Right lobe of liver (tissue), 6 donors: Measurements from ENCODE around the gene HSPG2. TPM values are rescaled to one million over a fixed set of nuclear protein-coding genes. Genes with fewer than 3 reads are reported as not detected.

Source experiments
- ATAC-seq, 4 donors: fragments of 200-7000 bp; cut with Tn5 transposase; one replicate each; pipeline ENCODE4 v1.9.1; 2020; ENCODE audit warnings: mild to moderate bottlenecking in 4 of 4, moderate library complexity in 4 of 4
- DNase-seq, 3 donors: peaks; one replicate each; pipeline ENCODE4 v3.0.0-alpha.2; 2020
- H3K27ac ChIP-seq, 3 donors: fragments of 200-600 bp; one replicate each; pipeline ENCODE4 v1.8.0; 2022
- H3K27me3 ChIP-seq, 2 donors: fragments of 200-600 bp; one replicate each; pipeline ENCODE4 v1.8.0; 2022
- H3K36me3 ChIP-seq, 4 donors: fragments of 200-600 bp; sonication (generic) in 1 of 4; one replicate each; pipeline versions ENCODE4 v1.5.1 to v1.8.0; 2017 to 2022; ENCODE audit warnings: control low read depth in 1 of 4
- H3K4me1 ChIP-seq, 4 donors: fragments of 200-600 bp; sonication (generic) in 1 of 4; one replicate each; pipeline versions ENCODE4 v1.5.1 to v1.8.0; 2017 to 2022; ENCODE audit warnings: control low read depth in 1 of 4
- H3K4me3 ChIP-seq, 3 donors: fragments of 200-600 bp; one replicate each; pipeline ENCODE4 v1.8.0; 2022
- H3K9me3 ChIP-seq, 4 donors: fragments of 200-600 bp; sonication (generic) in 1 of 4; one replicate each; pipeline versions ENCODE4 v1.5.1 to v1.8.0; 2017 to 2022; ENCODE audit warnings: control low read depth in 1 of 4
- POLR2A ChIP-seq: fragments of 450-650 bp; IDR thresholded peaks from one replicate; pipeline ENCODE4 v1.6.1; 2017; ENCODE audit warnings: antibody characterized with exemption, mild to moderate bottlenecking
- WGBS: methylation state at CpG from one replicate; pipeline ENCODE4 v1.1.6; 2018; ENCODE audit warnings: low coverage, low lambda C conversion rate; ENCODE audit not compliant: insufficient coverage; ENCODE audit errors: missing lambda C conversion rate; 5-methylcytosine and 5-hydroxymethylcytosine counted together
- intact Hi-C, 2 donors: fragments of 100-400 bp; cut with DNase I; formaldehyde crosslinking; loops; one replicate each; pipeline versions ENCODE4 v1.11.2 to v1.14.1; 2022
- total RNA-seq, 6 experiments: library from RNA; depleted of rRNA in 2 of 6; stranded (reverse); fragments of >200 nt in 2 of 6; fragmentation: NEBNext Ultra II Directional in 3 of 6; extraction: Animal tissue kit (Norgen Biotek cat#: 25700) in 3 of 6; gene quantifications; one replicate each; pipeline versions ENCODE4 v1.1.0 to v1.2.4, GENCODE V29; 2016 to 2023
- TF ChIP-seq, protein P1 (sequence below), 4 donors: fragments of 200-600 bp in 3 of 4; fragments of 450-650 bp in 1 of 4; IDR thresholded peaks; one replicate each; pipeline versions ENCODE4 v1.5.1 to v1.8.0; 2016 to 2022; ENCODE audit warnings: antibody characterized with exemption in 4 of 4, mild to moderate bottlenecking in 2 of 4
- donor health status: DM: no; HTN: yes; CAD: no.
- donor health status: DM: no; HTN: no; CAD: no.
- donor health status: DM: no; HTN: no; CAD: no.
- donor health status: DM: no; HTN: yes; CAD: no.
- donor health status: DM: no; HTN: yes; CAD: no.

Gene HSPG2
- total RNA-seq, 6 experiments from 2014 or later: 31.3 to 90.9 (median 43.7) TPM

DNA sequence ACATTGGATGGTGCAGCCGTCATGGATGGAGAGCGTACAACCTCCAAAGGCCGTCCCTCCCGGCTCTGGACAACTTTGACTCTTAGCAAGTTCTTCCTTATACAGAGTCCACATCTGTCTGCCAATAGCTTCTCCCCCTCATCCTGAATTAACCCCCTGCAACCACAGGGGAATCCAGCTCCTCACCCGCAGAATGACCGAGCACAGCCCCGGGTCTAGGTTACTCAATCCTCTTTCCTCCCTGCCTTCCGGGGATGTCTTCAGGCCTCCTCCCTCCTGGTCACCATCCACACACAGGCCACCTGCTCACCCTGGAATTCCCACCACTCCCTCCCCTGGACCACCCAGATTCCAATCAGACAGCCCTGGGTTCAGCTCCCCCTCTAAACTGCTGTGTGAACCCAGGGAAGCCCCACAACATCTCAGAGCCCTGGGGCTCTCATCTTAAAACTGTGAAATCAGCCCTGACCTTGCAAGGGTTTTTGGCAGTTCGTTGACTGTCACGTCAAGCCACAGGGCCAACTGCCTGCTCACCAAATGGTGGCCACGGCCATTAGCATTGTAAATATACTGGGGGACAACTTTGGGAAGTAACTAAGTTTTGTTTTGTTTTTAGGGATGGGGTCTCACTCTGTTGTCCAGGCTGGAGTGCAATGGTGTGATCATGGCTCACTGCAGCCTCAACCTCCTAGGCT lies 54.2 kb downstream of the HSPG2 start:
- Histone ChIP-seq H3K36me3 (no peaks in the 10 kb centered on the region), H3K27ac (no peak overlapping the region), H3K9me3 (no peaks in the 10 kb centered on the region), H3K4me3 (no peak overlapping the region), H3K27me3 (no peaks in the 10 kb centered on the region), H3K4me1 (no peaks in the 10 kb centered on the region)
- WGBS: 56% methylated on average over 4 of the region's 11 CpGs
- DNase-seq: no peak
- ATAC-seq: no peak
- intact Hi-C loops: no loop called here
- TF ChIP-seq POLR2A: no peak
- TF ChIP-seq, protein P1, sequence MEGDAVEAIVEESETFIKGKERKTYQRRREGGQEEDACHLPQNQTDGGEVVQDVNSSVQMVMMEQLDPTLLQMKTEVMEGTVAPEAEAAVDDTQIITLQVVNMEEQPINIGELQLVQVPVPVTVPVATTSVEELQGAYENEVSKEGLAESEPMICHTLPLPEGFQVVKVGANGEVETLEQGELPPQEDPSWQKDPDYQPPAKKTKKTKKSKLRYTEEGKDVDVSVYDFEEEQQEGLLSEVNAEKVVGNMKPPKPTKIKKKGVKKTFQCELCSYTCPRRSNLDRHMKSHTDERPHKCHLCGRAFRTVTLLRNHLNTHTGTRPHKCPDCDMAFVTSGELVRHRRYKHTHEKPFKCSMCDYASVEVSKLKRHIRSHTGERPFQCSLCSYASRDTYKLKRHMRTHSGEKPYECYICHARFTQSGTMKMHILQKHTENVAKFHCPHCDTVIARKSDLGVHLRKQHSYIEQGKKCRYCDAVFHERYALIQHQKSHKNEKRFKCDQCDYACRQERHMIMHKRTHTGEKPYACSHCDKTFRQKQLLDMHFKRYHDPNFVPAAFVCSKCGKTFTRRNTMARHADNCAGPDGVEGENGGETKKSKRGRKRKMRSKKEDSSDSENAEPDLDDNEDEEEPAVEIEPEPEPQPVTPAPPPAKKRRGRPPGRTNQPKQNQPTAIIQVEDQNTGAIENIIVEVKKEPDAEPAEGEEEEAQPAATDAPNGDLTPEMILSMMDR (IDR thresholded peaks at IDR 0.05): no peak

DNA sequence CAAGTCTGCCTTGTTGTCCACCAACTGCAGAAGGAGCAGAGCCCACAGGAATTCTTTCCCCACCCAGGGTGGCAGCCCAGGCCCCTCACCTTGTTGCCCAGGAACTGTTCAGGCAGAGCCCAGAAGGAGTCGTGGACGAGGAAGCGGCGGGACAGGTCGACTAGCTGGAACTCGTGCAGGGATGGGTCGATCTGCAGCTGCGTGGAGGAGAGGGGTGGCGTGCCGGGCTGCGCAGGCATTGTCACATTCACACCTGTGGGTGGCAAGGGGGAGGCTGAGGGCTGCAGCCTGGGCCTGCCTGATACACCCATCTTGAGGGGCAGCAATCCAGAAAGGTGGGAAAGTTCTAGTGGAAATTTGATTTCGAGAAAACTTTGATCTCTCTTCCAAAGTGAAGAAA lies 55.9 kb downstream of the HSPG2 start:
- H3K4me3 ChIP-seq: no peak overlapping the region
- no peaks in the 10 kb centered on the region for H3K27me3 ChIP-seq
- H3K27ac ChIP-seq: no peak overlapping the region
- H3K36me3 ChIP-seq: no peaks in the 10 kb centered on the region
- no peaks in the 10 kb centered on the region for H3K4me1 ChIP-seq
- 91% methylated on average over 8 of the region's 12 CpGs for WGBS
- no peaks in the 10 kb centered on the region for H3K9me3 ChIP-seq
- intact Hi-C loops: no loop called here
- ATAC-seq (no peak), DNase-seq (no peak)
- no peak for TF ChIP-seq POLR2A
- TF ChIP-seq, protein P1 (IDR thresholded peaks at IDR 0.05): no peak

DNA sequence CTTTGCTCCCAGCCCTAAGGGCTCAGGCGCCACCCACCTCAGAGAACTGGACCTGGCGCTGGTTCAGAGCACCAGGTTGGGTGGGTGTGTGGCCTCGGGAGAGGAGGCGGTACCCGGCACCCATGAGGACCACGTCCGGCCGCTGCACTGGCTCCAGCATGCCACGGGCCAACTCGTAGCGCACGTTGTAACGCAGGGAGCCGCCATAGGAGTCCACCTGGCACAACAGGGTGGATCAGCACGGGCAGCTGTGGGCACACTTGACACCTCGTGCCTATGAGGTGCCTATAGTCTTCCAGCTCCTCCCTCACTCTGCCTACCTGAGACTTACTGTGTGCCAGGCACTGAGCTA lies 56.5 kb downstream of the HSPG2 start:
- no peaks in the 10 kb centered on the region for H3K36me3 ChIP-seq
- 92% methylated on average over 2 of the region's 16 CpGs for WGBS
- no peak for ATAC-seq

DNA sequence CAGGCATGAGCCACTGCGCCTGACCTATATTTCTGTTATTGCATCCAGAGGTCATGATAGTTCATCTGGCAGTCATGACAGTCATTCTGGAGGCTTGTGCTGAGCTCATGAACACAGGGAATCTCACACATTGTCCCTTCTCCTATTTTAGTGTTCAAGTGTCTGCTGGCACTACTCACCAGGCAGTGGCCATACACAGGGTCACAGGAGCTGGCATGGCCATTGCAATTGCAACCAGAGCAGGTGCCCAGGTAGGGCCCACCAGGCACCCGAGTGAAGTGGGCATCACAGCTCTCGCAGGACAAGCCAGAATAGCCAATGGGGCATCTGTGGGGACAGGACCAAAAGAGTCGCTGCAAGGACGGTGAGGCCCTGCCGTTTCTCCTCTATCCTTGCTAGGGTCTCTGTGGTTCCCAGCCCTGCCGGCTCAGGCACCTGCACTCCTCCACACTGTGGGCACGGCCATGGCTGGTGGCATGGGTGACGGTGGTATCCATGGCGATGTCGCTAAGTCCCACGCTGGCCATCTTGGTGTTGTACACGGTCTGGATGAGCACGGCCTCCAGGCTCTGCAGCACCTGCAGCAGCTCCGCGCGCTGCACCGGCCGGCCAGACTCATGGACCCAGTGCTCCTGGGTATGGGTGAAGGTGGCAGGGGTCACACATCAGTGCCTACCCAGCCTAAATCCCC lies 57.0 kb downstream of the HSPG2 start:
- no peak for TF ChIP-seq POLR2A
- TF ChIP-seq, protein P1 (IDR thresholded peaks at IDR 0.05): no peak
- Histone ChIP-seq H3K27ac (no peak overlapping the region), H3K4me3 (no peak overlapping the region), H3K9me3 (no peaks in the 10 kb centered on the region), H3K27me3 (no peaks in the 10 kb centered on the region), H3K4me1 (no peaks in the 10 kb centered on the region), H3K36me3 (no peaks in the 10 kb centered on the region)
- ATAC-seq: no peak
- intact Hi-C loops: no loop called here
- 71% methylated on average over 1 of the region's 19 CpGs for WGBS
- no peak for DNase-seq

More for the DNA sequence above, 56.5 kb downstream of the HSPG2 start:
- no peak for TF ChIP-seq POLR2A
- TF ChIP-seq, protein P1 (IDR thresholded peaks at IDR 0.05): no peak
- H3K9me3 ChIP-seq: no peaks in the 10 kb centered on the region
- H3K27ac ChIP-seq: no peak overlapping the region
- no peaks in the 10 kb centered on the region for H3K27me3 ChIP-seq
- H3K4me1 ChIP-seq: no peaks in the 10 kb centered on the region
- intact Hi-C loops: no loop called here
- DNase-seq: no peak
- H3K4me3 ChIP-seq: no peak overlapping the region
